CD4-positive, alpha-beta T cell treated with Interleukin-15 for 4 hours (primary cell): ENCODE results near the gene DEDD.

Experiments used
- DNase-seq: peaks from one replicate; pipeline ENCODE4 v3.0.0-alpha.2; 2020; ENCODE audit warnings: low spot score

Gene DEDD

GRCh38 chr1:161091796-161092507 lies 40.5 kb downstream of the DEDD start:
- DNase-seq: no peak

- DNase-seq: no peak
Observed at GRCh38 chr1:161091093-161091492, 41.4 kb downstream of the DEDD start.

GRCh38 chr1:161090617-161091016 lies 41.9 kb downstream of the DEDD start:
- no peak for DNase-seq

GRCh38 chr1:161089938-161090337 lies 42.5 kb downstream of the DEDD start:
- DNase-seq: no peak

GRCh38 chr1:161089251-161089924 lies 43.1 kb downstream of the DEDD start, which contains the start of gene NECTIN4:
NECTIN4 (minus strand) TSS chr1:161089558; CDS start chr1:161089296, 262 bp downstream.
- DNase-seq: no peak

GRCh38 chr1:161088587-161089110 lies 43.8 kb downstream of the DEDD start:
- no peak for DNase-seq

- no peak for DNase-seq
Observed at GRCh38 chr1:161086457-161086856, 46.0 kb downstream of the DEDD start.

GRCh38 chr1:161085165-161085564 lies 47.3 kb downstream of the DEDD start:
- no peak for DNase-seq

- no peak for DNase-seq
Observed at GRCh38 chr1:161084597-161084988, 47.9 kb downstream of the DEDD start.

GRCh38 chr1:161083748-161084596 lies 48.5 kb downstream of the DEDD start:
- no peak for DNase-seq

- DNase-seq: no peak
Observed at GRCh38 chr1:161082996-161083747, 49.3 kb downstream of the DEDD start.

GRCh38 chr1:161082483-161082882 lies 50.0 kb downstream of the DEDD start:
- DNase-seq: no peak

- DNase-seq: no peak
Observed at GRCh38 chr1:161081519-161081918, 50.9 kb downstream of the DEDD start.

- DNase-seq: no peak
Observed at GRCh38 chr1:161080441-161081405, 51.7 kb downstream of the DEDD start.

GRCh38 chr1:161079436-161080110 lies 52.9 kb downstream of the DEDD start:
- DNase-seq: no peak

- DNase-seq: no peak
Observed at GRCh38 chr1:161077426-161077825, 55.0 kb downstream of the DEDD start.

- DNase-seq: no peak
Observed at GRCh38 chr1:161076410-161076809, 56.1 kb downstream of the DEDD start.

- DNase-seq: no peak
Observed at GRCh38 chr1:161074676-161075368, 57.6 kb downstream of the DEDD start.

- no peak for DNase-seq
Observed at GRCh38 chr1:161073474-161074121, 58.9 kb downstream of the DEDD start.
